GM12878 (cell line): ENCODE data around the gene MAT2B. TPM values are rescaled to one million over a fixed set of nuclear protein-coding genes. Genes with fewer than 3 reads are reported as not detected.

Experiments
- ATAC-seq: fragments of 200-7000 bp; cut with Tn5 transposase; 3 replicates; pipeline ENCODE4 v1.9.1; 2020; ENCODE audit warnings: mild to moderate bottlenecking, moderate library complexity
- BruUV-seq: library from RNA; stranded (reverse); fragments of 400-500 nt; replicated peaks from 2 replicates; lab custom pipeline; 2021; lab: Mats Ljungman, UMichigan
- CTCF ChIA-PET: fragments of 300-600 bp; sonication (Branson Sonifier 250); formaldehyde crosslinking; extraction: SDS; loops from one replicate; lab custom pipeline; 2021; ENCODE audit warnings: inconsistent platforms; lab: Yijun Ruan, JAX
- POLR2A ChIA-PET: fragments of 350-600 bp; formaldehyde crosslinking; extraction: SDS; loops from one replicate; lab custom pipeline; 2021; ENCODE audit warnings: inconsistent platforms; lab: Charles Lee
- RAD21 ChIA-PET: fragments of 300-600 bp; sonication (Branson Sonifier 250); formaldehyde crosslinking; loops from one replicate; lab custom pipeline; 2023; ENCODE audit warnings: antibody characterized with exemption; ENCODE audit not compliant: unreplicated experiment; lab: Charles Lee
- SMC1A ChIA-PET: fragments of 300-600 bp; sonication (Branson Sonifier 250); formaldehyde crosslinking; loops from one replicate; lab custom pipeline; 2023; ENCODE audit not compliant: unreplicated experiment, uncharacterized antibody; lab: Charles Lee
- DNase-seq: peaks from one replicate; pipeline ENCODE4 v3.0.0-alpha.2; 2011; ENCODE audit warnings: low read depth, low spot score
- FAIRE-seq: peaks from 3 replicates; lab custom pipeline; 2011; peaks lifted over from hg19 to GRCh38; lab: Jason Lieb, UNC
- H2AFZ ChIP-seq: 2 replicates; pipeline ENCODE4 v1.6.0; 2011; ENCODE audit warnings: low read depth, low read length, control low read depth; ENCODE audit not compliant: control insufficient read depth
- H3K27ac ChIP-seq: 2 replicates; pipeline ENCODE4 v1.5.1; 2011; ENCODE audit warnings: control low read depth; ENCODE audit not compliant: control insufficient read depth, insufficient read depth
- H3K27me3 ChIP-seq, 2 experiments: replicated peaks in 1 of 2; 2 replicates each; pipeline versions ENCODE4 v1.6.0 to v1.6.1; 2011; ENCODE audit warnings: low read length in 1 of 2; ENCODE audit not compliant: control insufficient read depth in 2 of 2, insufficient read depth in 2 of 2
- H3K36me3 ChIP-seq, 2 experiments: 2 replicates each; pipeline ENCODE4 v1.5.1; 2011; ENCODE audit warnings: low read length in 1 of 2; ENCODE audit not compliant: control insufficient read depth in 2 of 2, insufficient read depth in 2 of 2
- H3K4me1 ChIP-seq: 2 replicates; pipeline ENCODE4 v1.6.1; 2011; ENCODE audit warnings: mild to moderate bottlenecking, low read length, moderate library complexity, mixed read lengths; ENCODE audit not compliant: control insufficient read depth, insufficient read depth
- H3K4me2 ChIP-seq: 2 replicates; pipeline ENCODE4 v1.6.0; 2011; ENCODE audit warnings: control low read depth; ENCODE audit not compliant: control insufficient read depth, insufficient read depth
- H3K4me3 ChIP-seq: fragments of 200-600 bp; sonication (generic); 2 replicates; pipeline ENCODE4 v1.5.1; 2016
- H3K79me2 ChIP-seq: 2 replicates; pipeline ENCODE4 v1.6.0; 2011; ENCODE audit warnings: low read length; ENCODE audit not compliant: control insufficient read depth, insufficient read depth
- H3K9ac ChIP-seq: 2 replicates; pipeline ENCODE4 v1.8.0; 2011; ENCODE audit warnings: low read length, control low read depth, mixed read lengths; ENCODE audit not compliant: control insufficient read depth, insufficient read depth
- H3K9me3 ChIP-seq: replicated peaks from 3 replicates; pipeline ENCODE4 v1.5.1; 2011; ENCODE audit warnings: mild to moderate bottlenecking, low read length; ENCODE audit not compliant: control insufficient read depth, insufficient read depth
- H4K20me1 ChIP-seq: 2 replicates; pipeline ENCODE4 v1.6.0; 2011; ENCODE audit not compliant: control insufficient read depth, insufficient read depth
- BCL11A ChIP-seq: IDR thresholded peaks from 2 replicates; pipeline ENCODE4 v1.6.1; 2011; ENCODE audit warnings: low read depth, low read length
- BHLHE40 ChIP-seq, 2 experiments: fragments of 450-650 bp in 1 of 2; IDR thresholded peaks; 2 replicates each; pipeline ENCODE4 v1.6.1; 2011 to 2017; ENCODE audit warnings: low read depth in 2 of 2, borderline replicate concordance in 1 of 2, improper control_type of control experiment in 1 of 2, low read length in 1 of 2, mild to moderate bottlenecking in 1 of 2
- CBX5 ChIP-seq: sonication (generic); IDR thresholded peaks from 2 replicates; pipeline ENCODE4 v1.6.1; 2016; ENCODE audit warnings: low read depth, moderate library complexity, mild to moderate bottlenecking, inconsistent platforms
- IKZF2 ChIP-seq, 2 experiments: fragments of 450-650 bp; IDR thresholded peaks; 2 replicates each; pipeline ENCODE4 v1.6.1; 2017; ENCODE audit warnings: mild to moderate bottlenecking in 2 of 2, moderate library complexity in 2 of 2
- JUND ChIP-seq: IDR thresholded peaks from 2 replicates; pipeline ENCODE4 v1.6.1; 2012; ENCODE audit warnings: low read depth, mild to moderate bottlenecking, low read length, improper control_type of control experiment, moderate library complexity
- NFYA ChIP-seq: IDR thresholded peaks from 2 replicates; pipeline ENCODE4 v1.6.1; 2011; ENCODE audit warnings: low read depth, mild to moderate bottlenecking, low read length, improper control_type of control experiment, borderline replicate concordance
- NFYB ChIP-seq: IDR thresholded peaks from 2 replicates; pipeline ENCODE4 v1.6.1; 2011; ENCODE audit warnings: low read depth, mild to moderate bottlenecking, low read length, improper control_type of control experiment, moderate library complexity; ENCODE audit not compliant: insufficient read depth
- RAD21 ChIP-seq: IDR thresholded peaks from 2 replicates; pipeline ENCODE4 v1.6.1; 2011; ENCODE audit warnings: mild to moderate bottlenecking, low read depth, low read length, moderate library complexity; ENCODE audit not compliant: insufficient read depth
- SMAD1 ChIP-seq: fragments of 450-650 bp; IDR thresholded peaks from 2 replicates; pipeline ENCODE4 v1.6.1; 2018; ENCODE audit warnings: mild to moderate bottlenecking, low read depth; ENCODE audit not compliant: partially characterized antibody
- ZNF24 ChIP-seq: fragments of 450-650 bp; IDR thresholded peaks from 2 replicates; pipeline ENCODE4 v1.6.1; 2017; ENCODE audit warnings: antibody characterized with exemption, mild to moderate bottlenecking
- ZNF274 ChIP-seq: IDR thresholded peaks from one replicate; pipeline ENCODE4 v1.8.0; 2011; ENCODE audit not compliant: insufficient read length, insufficient read depth
- WGBS: methylation state at CpG from one replicate; pipeline ENCODE4 v1.1.6; 2016; ENCODE audit warnings: low lambda C conversion rate; ENCODE audit not compliant: insufficient replicate concordance, insufficient coverage; ENCODE audit errors: missing lambda C conversion rate; 5-methylcytosine and 5-hydroxymethylcytosine counted together
- in situ Hi-C: fragments of 300-500 bp; cut with MboI; formaldehyde crosslinking; loops from 9 replicates; pipeline ENCODE4 v1.14.3; 2018; ENCODE audit warnings: mixed read lengths
- intact Hi-C: fragments of 100-400 bp; cut with micrococcal nuclease; formaldehyde crosslinking; loops from one replicate; pipeline ENCODE4 v1.14.2; 2022; ENCODE audit not compliant: unreplicated experiment
- polyA plus RNA-seq, 11 experiments: library from polyadenylated mRNA; depleted of rRNA in 4 of 11; unstranded in 6 of 11; stranded (reverse) in 5 of 11; fragments of >200 nt; fragmentation: Nextera tagmentation in 4 of 11; fragmentation: Illumina TruSeq in 1 of 11; extraction: Ambion mirVana in 4 of 11; extraction: Trizol in 1 of 11; gene quantifications; 1 replicate in 1 of 11; 2 replicates in 10 of 11; pipeline versions ENCODE4 v1.2.1 to v1.2.3, GENCODE V29; 2011 to 2016; ENCODE audit warnings: inconsistent platforms in 2 of 11, missing spikeins in 2 of 11, low read depth in 1 of 11
- total RNA-seq, 4 experiments: library from RNA; depleted of rRNA in 3 of 4; stranded (reverse); fragments of >200 nt in 3 of 4; fragmentation: Illumina TruSeq in 1 of 4; extraction: Trizol in 1 of 4; gene quantifications; 2 replicates each; pipeline versions ENCODE4 v1.2.1 to v1.2.3, GENCODE V29; 2013 to 2021
- TF ChIP-seq, protein P1 (sequence below): fragments of 450-650 bp; IDR thresholded peaks from 2 replicates; pipeline ENCODE4 v1.6.1; 2017; ENCODE audit warnings: mild to moderate bottlenecking, low read depth, inconsistent platforms; ENCODE audit not compliant: poor library complexity, severe bottlenecking

Gene MAT2B
- total and polyA plus RNA-seq, 10 of the 15 experiments (the other 5 are each of a cell fraction or from before 2014, with no cell fraction given), result 43.2 to 122 (median 63.7) TPM

DNA sequence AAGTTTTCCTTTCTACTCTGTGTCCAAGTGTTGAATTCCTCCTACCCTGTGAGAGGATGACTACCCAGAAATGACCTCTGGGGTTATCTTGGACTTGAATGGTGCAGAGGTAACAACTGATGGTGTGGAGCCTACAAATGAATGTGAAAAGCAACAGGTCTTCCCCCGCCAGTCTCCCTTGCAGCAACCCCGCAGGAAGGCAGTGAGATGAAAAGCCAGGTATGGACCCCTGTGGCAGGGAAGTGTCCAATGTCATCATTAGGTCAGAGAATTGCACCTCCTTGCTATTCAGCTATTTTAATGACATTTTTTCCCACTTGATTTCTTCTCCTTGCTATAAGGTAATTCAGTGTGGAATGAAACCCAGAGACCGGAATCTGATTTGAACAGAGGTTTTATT is 58.5 kb downstream of the MAT2B start:
- no peak for DNase-seq
- ATAC-seq, result no peak
- Histone ChIP-seq H4K20me1 (no peaks in the 10 kb centered on the region), H3K4me2 (no peak overlapping the region), H3K79me2 (no peaks in the 10 kb centered on the region), H3K4me1 (no peaks in the 10 kb centered on the region), H3K9ac (no peak overlapping the region), H3K4me3 (no peak overlapping the region), H3K27ac (no peak overlapping the region), H2AFZ (no peak overlapping the region), H3K27me3 (peaks cover 0 to 8% of the 10 kb centered on the region in 2 experiments; a peak in 3 of 4 replicates), H3K36me3 (no peaks in the 10 kb centered on the region), H3K9me3 (no peaks in the 10 kb centered on the region)
- SMC1A ChIA-PET, result interaction anchor here (1.0 to 2.5 kb wide), 5 partner anchors 132 to 940 kb away, joined by 3 to 11 read pairs (median 5); no protein-coding TSS in a partner anchor
- intact Hi-C loops (loop anchor here (2.0 to 10.0 kb wide), 7 partner anchors 133 to 1891 kb away; no protein-coding TSS in a partner anchor), in situ Hi-C loops (loop anchor here (10.0 kb wide), 2 partner anchors 941 to 1641 kb away; no protein-coding TSS in a partner anchor)
- CTCF ChIA-PET, result interaction anchor here (0.9 to 4.6 kb wide), 9 partner anchors 11 to 1643 kb away, joined by 3 to 36 read pairs (median 4); no protein-coding TSS in a partner anchor
- POLR2A ChIA-PET, result no interaction called here
- TF ChIP-seq RAD21 (no peak), IKZF2 (IDR thresholded peaks at IDR 0.05) (no peak), ZNF24 (no peak), ZNF274 (no peak), BHLHE40 (IDR thresholded peaks at IDR 0.05; ENCODE audit: borderline replicate concordance in 1 of 2, low read depth in 2 of 2, low read length in 1 of 2) (no peak), CBX5 (no peak), NFYA (no peak), NFYB (no peak), BCL11A (no peak), JUND (no peak), SMAD1 (no peak)
- TF ChIP-seq, protein P1, sequence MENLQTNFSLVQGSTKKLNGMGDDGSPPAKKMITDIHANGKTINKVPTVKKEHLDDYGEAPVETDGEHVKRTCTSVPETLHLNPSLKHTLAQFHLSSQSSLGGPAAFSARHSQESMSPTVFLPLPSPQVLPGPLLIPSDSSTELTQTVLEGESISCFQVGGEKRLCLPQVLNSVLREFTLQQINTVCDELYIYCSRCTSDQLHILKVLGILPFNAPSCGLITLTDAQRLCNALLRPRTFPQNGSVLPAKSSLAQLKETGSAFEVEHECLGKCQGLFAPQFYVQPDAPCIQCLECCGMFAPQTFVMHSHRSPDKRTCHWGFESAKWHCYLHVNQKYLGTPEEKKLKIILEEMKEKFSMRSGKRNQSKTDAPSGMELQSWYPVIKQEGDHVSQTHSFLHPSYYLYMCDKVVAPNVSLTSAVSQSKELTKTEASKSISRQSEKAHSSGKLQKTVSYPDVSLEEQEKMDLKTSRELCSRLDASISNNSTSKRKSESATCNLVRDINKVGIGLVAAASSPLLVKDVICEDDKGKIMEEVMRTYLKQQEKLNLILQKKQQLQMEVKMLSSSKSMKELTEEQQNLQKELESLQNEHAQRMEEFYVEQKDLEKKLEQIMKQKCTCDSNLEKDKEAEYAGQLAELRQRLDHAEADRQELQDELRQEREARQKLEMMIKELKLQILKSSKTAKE, result no peak
- 77% methylated on average over 3 of the region's 3 CpGs for WGBS
- RAD21 ChIA-PET, result interaction anchor here (1.0 to 1.9 kb wide), 4 partner anchors 132 to 940 kb away, joined by 3 to 10 read pairs (median 4); no protein-coding TSS in a partner anchor
- BruUV-seq, result no TSS peak
- FAIRE-seq, result no peak
